SK-N-SH (cell line): ENCODE results near the gene CSRNP3. TPM values are rescaled to one million over a fixed set of nuclear protein-coding genes. Genes with fewer than 3 reads are reported as not detected.

Experiments
- CTCF ChIA-PET: fragments of 300-600, 350-600 bp; formaldehyde crosslinking; extraction: SDS; loops from one replicate; lab custom pipeline; 2021; lab: Yijun Ruan, JAX
- POLR2A ChIA-PET: fragments of 350-600 bp; sonication (Branson Sonifier 250); formaldehyde crosslinking; extraction: SDS; loops from one replicate; lab custom pipeline; 2020; ENCODE audit warnings: antibody characterized with exemption, inconsistent platforms; lab: Yijun Ruan, JAX
- DNase-seq: peaks from one replicate; pipeline ENCODE4 v3.0.0; 2012
- H2AFZ ChIP-seq: fragments of 200-600 bp; sonication (generic); 2 replicates; pipeline ENCODE4 v1.8.1; 2016; ENCODE audit warnings: antibody characterized with exemption, mild to moderate bottlenecking, low read depth
- H3F3A ChIP-seq: fragments of 200-600 bp; sonication (generic); replicated peaks from 2 replicates; pipeline ENCODE3; 2016; ENCODE audit warnings: antibody characterized with exemption, mild to moderate bottlenecking; ENCODE audit not compliant: insufficient read depth
- H3K27ac ChIP-seq, 2 experiments: fragments of 200-500 bp in 1 of 2; fragments of 200-600 bp in 1 of 2; sonication (Bioruptor generic) in 1 of 2; sonication (generic), shearing (Covaris generic) in 1 of 2; 2 replicates each; pipeline versions ENCODE4 v1.5.1 to v1.6.1; 2014 to 2016; ENCODE audit warnings: low read depth in 2 of 2, inconsistent platforms in 1 of 2, low read length in 1 of 2, mild to moderate bottlenecking in 1 of 2, mixed read lengths in 1 of 2
- H3K27me3 ChIP-seq: fragments of 200-600 bp; sonication (generic), shearing (Covaris generic); 2 replicates; pipeline ENCODE4 v1.6.1; 2016; ENCODE audit warnings: mixed run types; ENCODE audit not compliant: insufficient read depth
- H3K36me3 ChIP-seq, 2 experiments: fragments of 200-500 bp in 1 of 2; fragments of 200-600 bp in 1 of 2; sonication (Bioruptor generic) in 1 of 2; sonication (generic) in 1 of 2; replicated peaks in 1 of 2; 2 replicates each; pipeline versions ENCODE3 to v1.5.1; 2014 to 2016; ENCODE audit warnings: low read length in 1 of 2, mild to moderate bottlenecking in 1 of 2; ENCODE audit not compliant: insufficient read depth in 2 of 2, control insufficient read depth in 1 of 2
- H3K4me1 ChIP-seq, 2 experiments: fragments of 200-500 bp in 1 of 2; fragments of 200-600 bp in 1 of 2; sonication (Bioruptor generic) in 1 of 2; sonication (generic), shearing (Covaris generic) in 1 of 2; 2 replicates each; pipeline versions ENCODE4 v1.5.1 to v1.6.1; 2014 to 2016; ENCODE audit warnings: low read depth in 1 of 2, low read length in 1 of 2, mixed run types in 1 of 2; ENCODE audit not compliant: insufficient read depth in 2 of 2, control insufficient read depth in 1 of 2
- H3K4me2 ChIP-seq: fragments of 200-600 bp; sonication (generic), shearing (Covaris generic); 2 replicates; pipeline ENCODE4 v1.6.1; 2017; ENCODE audit warnings: mixed run types
- H3K4me3 ChIP-seq, 2 experiments: fragments of 200-500 bp in 1 of 2; fragments of 200-600 bp in 1 of 2; sonication (Bioruptor generic) in 1 of 2; sonication (generic), shearing (Covaris generic) in 1 of 2; 2 replicates each; pipeline versions ENCODE4 v1.5.1 to v1.8.1; 2014 to 2016; ENCODE audit warnings: low read depth in 2 of 2, inconsistent platforms in 1 of 2, low read length in 1 of 2, mild to moderate bottlenecking in 1 of 2, mixed read lengths in 1 of 2, moderate library complexity in 1 of 2
- H3K79me2 ChIP-seq: fragments of 200-600 bp; sonication (generic); 2 replicates; pipeline ENCODE4 v1.8.1; 2017; ENCODE audit warnings: mild to moderate bottlenecking; ENCODE audit not compliant: insufficient read depth
- H3K9ac ChIP-seq: fragments of 200-600 bp; sonication (generic); 2 replicates; pipeline ENCODE4 v1.6.1; 2017; ENCODE audit warnings: mixed run types
- H3K9me2 ChIP-seq: fragments of 200-600 bp; sonication (generic); 2 replicates; pipeline ENCODE4 v1.6.1; 2017; ENCODE audit warnings: mixed run types
- H3K9me3 ChIP-seq: fragments of 200-600 bp; sonication (generic); 2 replicates; pipeline ENCODE4 v1.6.1; 2017; ENCODE audit warnings: mixed run types, mild to moderate bottlenecking, moderate library complexity
- H4K20me1 ChIP-seq: fragments of 200-600 bp; sonication (generic); 2 replicates; pipeline ENCODE4 v1.6.1; 2017; ENCODE audit warnings: mild to moderate bottlenecking, mixed run types; ENCODE audit not compliant: insufficient read depth
- EZH2phosphoT487 ChIP-seq: fragments of 200-600 bp; sonication (generic); IDR thresholded peaks from 2 replicates; pipeline ENCODE4 v1.6.1; 2017; ENCODE audit warnings: low read depth, mixed run types, mild to moderate bottlenecking, antibody characterized with exemption, moderate library complexity, borderline replicate concordance
- FOSL2 ChIP-seq: IDR thresholded peaks from 2 replicates; pipeline ENCODE4 v1.4.0; 2012; ENCODE audit warnings: low read depth, mild to moderate bottlenecking, moderate library complexity, borderline replicate concordance
- FOXJ3 ChIP-seq: sonication (generic); formaldehyde crosslinking; IDR thresholded peaks from 2 replicates; pipeline ENCODE4 v1.5.1; 2020; ENCODE audit warnings: mild to moderate bottlenecking, missing genetic modification reagents
- GABPA ChIP-seq: IDR thresholded peaks from 2 replicates; pipeline ENCODE4 v1.4.0; 2012; ENCODE audit warnings: low read depth, mild to moderate bottlenecking
- JUND ChIP-seq: IDR thresholded peaks from 2 replicates; pipeline ENCODE4 v1.4.0; 2012
- MXI1 ChIP-seq: IDR thresholded peaks from 2 replicates; pipeline ENCODE4 v1.6.1; 2012; ENCODE audit warnings: mild to moderate bottlenecking, low read depth, low read length, improper control_type of control experiment
- NFIC ChIP-seq: IDR thresholded peaks from 2 replicates; pipeline ENCODE4 v1.4.0; 2012; ENCODE audit warnings: borderline replicate concordance
- POLR2AphosphoS5 ChIP-seq: IDR thresholded peaks from 2 replicates; pipeline ENCODE4 v1.6.1; 2012; ENCODE audit warnings: low read depth, low read length
- RCOR1 ChIP-seq: fragments of 150-350 bp; IDR thresholded peaks from 2 replicates; pipeline ENCODE4 v1.6.1; 2017; ENCODE audit warnings: antibody characterized with exemption, low read length
- RXRA ChIP-seq: IDR thresholded peaks from 2 replicates; pipeline ENCODE4 v1.4.0; 2012; ENCODE audit warnings: low read depth, mild to moderate bottlenecking, borderline replicate concordance
- TCF12 ChIP-seq: IDR thresholded peaks from 2 replicates; pipeline ENCODE4 v1.4.0; 2012
- TEAD4 ChIP-seq: IDR thresholded peaks from 2 replicates; pipeline ENCODE4 v1.4.0; 2012; ENCODE audit warnings: mild to moderate bottlenecking, borderline replicate concordance; ENCODE audit not compliant: insufficient read depth
- WGBS: methylation state at CpG from one replicate; pipeline ENCODE4 v1.1.6; 2017; ENCODE audit warnings: low lambda C conversion rate; 5-methylcytosine and 5-hydroxymethylcytosine counted together
- polyA plus RNA-seq, 3 experiments: library from polyadenylated mRNA; depleted of rRNA; stranded (reverse); fragments of >200 nt; gene quantifications; 2 replicates each; pipeline ENCODE4 v1.2.3, GENCODE V29; 2012
- TF ChIP-seq, protein P1 (sequence below): IDR thresholded peaks from 2 replicates; pipeline ENCODE4 v1.6.1; 2012; ENCODE audit warnings: mild to moderate bottlenecking, low read depth, low read length, moderate library complexity
- TF ChIP-seq, protein P2 (sequence below): fragments of 150-350 bp; IDR thresholded peaks from 2 replicates; pipeline ENCODE4 v1.6.1; 2017; ENCODE audit warnings: antibody characterized with exemption, low read length, low read depth, borderline replicate concordance
- TF ChIP-seq, protein P3 (sequence below): IDR thresholded peaks from 2 replicates; pipeline ENCODE4 v1.4.0; 2012; ENCODE audit warnings: low read depth
- TF ChIP-seq, protein P4 (sequence below): IDR thresholded peaks from 2 replicates; pipeline ENCODE4 v1.4.0; 2012; ENCODE audit warnings: low read depth, borderline replicate concordance

CSRNP3 gene
- polyA plus RNA-seq, 1 of the 3 experiments (the other 2 are of a cell fraction), result 1.0 TPM

DNA sequence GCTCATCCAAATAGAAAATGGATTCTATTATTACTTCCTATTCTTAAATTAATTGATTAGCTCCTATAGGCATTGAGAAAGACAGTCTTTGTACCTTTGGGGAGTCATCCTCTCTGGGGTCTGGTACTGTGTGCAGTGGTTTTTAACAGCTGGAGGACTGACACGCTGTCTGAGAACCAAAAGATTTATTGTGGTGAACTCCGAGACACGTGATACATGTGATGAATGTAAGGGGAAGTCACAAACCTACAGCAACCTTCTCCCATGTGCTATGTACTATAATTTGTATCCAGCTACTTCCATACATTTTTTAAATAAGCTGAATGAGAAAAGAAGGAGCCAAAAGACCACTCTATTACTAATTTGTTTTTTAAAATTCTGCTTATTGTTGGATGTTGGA lies 190.9 kb downstream of the CSRNP3 start:
- CTCF ChIA-PET, result interaction anchor here (0.7 to 1.6 kb wide), 2 partner anchors 25 to 644 kb away, joined by 3 to 4 read pairs; no protein-coding TSS in a partner anchor
- H3K36me3 ChIP-seq, result peaks cover 10 to 37% of the 10 kb centered on the region in 2 experiments

More for the DNA sequence above, 190.9 kb downstream of the CSRNP3 start:
- POLR2A ChIA-PET, result no interaction called here
- no peaks in the 10 kb centered on the region for H3K27me3 ChIP-seq
- DNase-seq, result no peak
- no peak overlapping the region for H3K4me3 ChIP-seq
- no peaks in the 10 kb centered on the region for H4K20me1 ChIP-seq
- H3K9me3 ChIP-seq, result no peaks in the 10 kb centered on the region
- no peak overlapping the region for H2AFZ ChIP-seq
- no peaks in the 10 kb centered on the region for H3K79me2 ChIP-seq
- H3K27ac ChIP-seq, result no peak overlapping the region
- 90% methylated on average over 3 of the region's 3 CpGs for WGBS
- no peaks in the 10 kb centered on the region; a peak in 1 of 4 replicates for H3K4me1 ChIP-seq
- no peaks in the 10 kb centered on the region for H3F3A ChIP-seq
- TF ChIP-seq MXI1 (no peak), GABPA (no peak), TCF12 (no peak), JUND (no peak), FOSL2 (no peak), NFIC (no peak), TEAD4 (no peak), RCOR1 (no peak), EZH2phosphoT487 (no peak), RXRA (no peak), FOXJ3 (CRISPR knock-in tag) (no peak), POLR2AphosphoS5 (no peak)
- TF ChIP-seq, protein P1, sequence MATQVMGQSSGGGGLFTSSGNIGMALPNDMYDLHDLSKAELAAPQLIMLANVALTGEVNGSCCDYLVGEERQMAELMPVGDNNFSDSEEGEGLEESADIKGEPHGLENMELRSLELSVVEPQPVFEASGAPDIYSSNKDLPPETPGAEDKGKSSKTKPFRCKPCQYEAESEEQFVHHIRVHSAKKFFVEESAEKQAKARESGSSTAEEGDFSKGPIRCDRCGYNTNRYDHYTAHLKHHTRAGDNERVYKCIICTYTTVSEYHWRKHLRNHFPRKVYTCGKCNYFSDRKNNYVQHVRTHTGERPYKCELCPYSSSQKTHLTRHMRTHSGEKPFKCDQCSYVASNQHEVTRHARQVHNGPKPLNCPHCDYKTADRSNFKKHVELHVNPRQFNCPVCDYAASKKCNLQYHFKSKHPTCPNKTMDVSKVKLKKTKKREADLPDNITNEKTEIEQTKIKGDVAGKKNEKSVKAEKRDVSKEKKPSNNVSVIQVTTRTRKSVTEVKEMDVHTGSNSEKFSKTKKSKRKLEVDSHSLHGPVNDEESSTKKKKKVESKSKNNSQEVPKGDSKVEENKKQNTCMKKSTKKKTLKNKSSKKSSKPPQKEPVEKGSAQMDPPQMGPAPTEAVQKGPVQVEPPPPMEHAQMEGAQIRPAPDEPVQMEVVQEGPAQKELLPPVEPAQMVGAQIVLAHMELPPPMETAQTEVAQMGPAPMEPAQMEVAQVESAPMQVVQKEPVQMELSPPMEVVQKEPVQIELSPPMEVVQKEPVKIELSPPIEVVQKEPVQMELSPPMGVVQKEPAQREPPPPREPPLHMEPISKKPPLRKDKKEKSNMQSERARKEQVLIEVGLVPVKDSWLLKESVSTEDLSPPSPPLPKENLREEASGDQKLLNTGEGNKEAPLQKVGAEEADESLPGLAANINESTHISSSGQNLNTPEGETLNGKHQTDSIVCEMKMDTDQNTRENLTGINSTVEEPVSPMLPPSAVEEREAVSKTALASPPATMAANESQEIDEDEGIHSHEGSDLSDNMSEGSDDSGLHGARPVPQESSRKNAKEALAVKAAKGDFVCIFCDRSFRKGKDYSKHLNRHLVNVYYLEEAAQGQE, result no peak
- TF ChIP-seq, protein P2, sequence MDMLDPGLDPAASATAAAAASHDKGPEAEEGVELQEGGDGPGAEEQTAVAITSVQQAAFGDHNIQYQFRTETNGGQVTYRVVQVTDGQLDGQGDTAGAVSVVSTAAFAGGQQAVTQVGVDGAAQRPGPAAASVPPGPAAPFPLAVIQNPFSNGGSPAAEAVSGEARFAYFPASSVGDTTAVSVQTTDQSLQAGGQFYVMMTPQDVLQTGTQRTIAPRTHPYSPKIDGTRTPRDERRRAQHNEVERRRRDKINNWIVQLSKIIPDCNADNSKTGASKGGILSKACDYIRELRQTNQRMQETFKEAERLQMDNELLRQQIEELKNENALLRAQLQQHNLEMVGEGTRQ, result no peak
- TF ChIP-seq, protein P3, sequence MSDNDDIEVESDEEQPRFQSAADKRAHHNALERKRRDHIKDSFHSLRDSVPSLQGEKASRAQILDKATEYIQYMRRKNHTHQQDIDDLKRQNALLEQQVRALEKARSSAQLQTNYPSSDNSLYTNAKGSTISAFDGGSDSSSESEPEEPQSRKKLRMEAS, result no peak
- TF ChIP-seq, protein P4, sequence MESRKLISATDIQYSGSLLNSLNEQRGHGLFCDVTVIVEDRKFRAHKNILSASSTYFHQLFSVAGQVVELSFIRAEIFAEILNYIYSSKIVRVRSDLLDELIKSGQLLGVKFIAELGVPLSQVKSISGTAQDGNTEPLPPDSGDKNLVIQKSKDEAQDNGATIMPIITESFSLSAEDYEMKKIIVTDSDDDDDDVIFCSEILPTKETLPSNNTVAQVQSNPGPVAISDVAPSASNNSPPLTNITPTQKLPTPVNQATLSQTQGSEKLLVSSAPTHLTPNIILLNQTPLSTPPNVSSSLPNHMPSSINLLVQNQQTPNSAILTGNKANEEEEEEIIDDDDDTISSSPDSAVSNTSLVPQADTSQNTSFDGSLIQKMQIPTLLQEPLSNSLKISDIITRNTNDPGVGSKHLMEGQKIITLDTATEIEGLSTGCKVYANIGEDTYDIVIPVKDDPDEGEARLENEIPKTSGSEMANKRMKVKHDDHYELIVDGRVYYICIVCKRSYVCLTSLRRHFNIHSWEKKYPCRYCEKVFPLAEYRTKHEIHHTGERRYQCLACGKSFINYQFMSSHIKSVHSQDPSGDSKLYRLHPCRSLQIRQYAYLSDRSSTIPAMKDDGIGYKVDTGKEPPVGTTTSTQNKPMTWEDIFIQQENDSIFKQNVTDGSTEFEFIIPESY, result no peak
- TF ChIP-seq, all 33 proteins: peak for 0
- Histone ChIP-seq H3K4me2 (no peak overlapping the region), H3K9ac (no peak overlapping the region), H3K9me2 (no peaks in the 10 kb centered on the region)
